NCI-H526 (cell line): Measurements from ENCODE around the gene ADGRF3.
A peak's percentile ranks its signal among the peaks of the same experiment; 100 is the strongest.
"Not testable (repeated sequence)": the region's sequence is repeated elsewhere in the genome, so short reads cannot be mapped to it uniquely, and the experiment has no call there.

ENCODE experiments used
- DNase-seq, 2 experiments: peaks; one replicate each; lab custom pipeline; 2025; lab: John Stamatoyannopoulos, UW

ADGRF3 gene

GRCh38 chr2:26317377-26318105 is 29.0 kb downstream of the ADGRF3 start:
- DNase-seq = no peak

DNA sequence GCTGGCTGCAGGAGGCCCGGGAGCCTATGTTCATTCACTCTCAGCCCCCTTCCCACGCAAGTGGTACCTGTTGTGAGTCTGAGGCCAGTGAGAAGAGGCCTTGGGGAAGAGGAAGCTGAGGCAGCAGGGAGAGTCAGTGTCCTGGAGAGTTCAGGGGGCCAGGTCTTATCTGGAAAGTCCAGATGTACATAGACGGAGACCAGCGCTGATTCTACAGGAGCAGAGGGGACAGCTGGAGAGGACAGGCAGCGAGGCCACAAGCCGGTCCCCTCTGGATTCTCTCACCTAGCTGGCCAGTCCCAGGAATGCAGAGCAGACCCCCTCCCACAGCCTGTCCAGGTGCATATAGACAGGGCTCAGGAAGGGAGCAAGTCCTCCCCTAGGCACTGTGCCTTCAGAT is 29.7 kb downstream of the ADGRF3 start:
- DNase-seq = no peak

GRCh38 chr2:26316041-26316440 is 30.5 kb downstream of the ADGRF3 start:
- DNase-seq = peak in 1 of 2 experiments; percentile 36

GRCh38 chr2:26314243-26314642 is 32.3 kb downstream of the ADGRF3 start:
- DNase-seq = no peak

GRCh38 chr2:26313446-26313845 is 33.1 kb downstream of the ADGRF3 start:
- DNase-seq = no peak

- no peak for DNase-seq
Observed at GRCh38 chr2:26312471-26312870, 34.1 kb downstream of the ADGRF3 start.

GRCh38 chr2:26309921-26310320 is 36.7 kb downstream of the ADGRF3 start:
- DNase-seq = no peak

GRCh38 chr2:26305540-26305939 is 41.0 kb downstream of the ADGRF3 start:
- no peak for DNase-seq

- not testable (repeated sequence) for DNase-seq
Observed at GRCh38 chr2:26305094-26305493, 41.5 kb downstream of the ADGRF3 start.

- no peak for DNase-seq
Observed at GRCh38 chr2:26302846-26303245, 43.7 kb downstream of the ADGRF3 start.

GRCh38 chr2:26300234-26300925 is 46.2 kb downstream of the ADGRF3 start:
- DNase-seq = no peak

- no peak for DNase-seq
Observed at GRCh38 chr2:26299471-26300101, 47.0 kb downstream of the ADGRF3 start.

DNA sequence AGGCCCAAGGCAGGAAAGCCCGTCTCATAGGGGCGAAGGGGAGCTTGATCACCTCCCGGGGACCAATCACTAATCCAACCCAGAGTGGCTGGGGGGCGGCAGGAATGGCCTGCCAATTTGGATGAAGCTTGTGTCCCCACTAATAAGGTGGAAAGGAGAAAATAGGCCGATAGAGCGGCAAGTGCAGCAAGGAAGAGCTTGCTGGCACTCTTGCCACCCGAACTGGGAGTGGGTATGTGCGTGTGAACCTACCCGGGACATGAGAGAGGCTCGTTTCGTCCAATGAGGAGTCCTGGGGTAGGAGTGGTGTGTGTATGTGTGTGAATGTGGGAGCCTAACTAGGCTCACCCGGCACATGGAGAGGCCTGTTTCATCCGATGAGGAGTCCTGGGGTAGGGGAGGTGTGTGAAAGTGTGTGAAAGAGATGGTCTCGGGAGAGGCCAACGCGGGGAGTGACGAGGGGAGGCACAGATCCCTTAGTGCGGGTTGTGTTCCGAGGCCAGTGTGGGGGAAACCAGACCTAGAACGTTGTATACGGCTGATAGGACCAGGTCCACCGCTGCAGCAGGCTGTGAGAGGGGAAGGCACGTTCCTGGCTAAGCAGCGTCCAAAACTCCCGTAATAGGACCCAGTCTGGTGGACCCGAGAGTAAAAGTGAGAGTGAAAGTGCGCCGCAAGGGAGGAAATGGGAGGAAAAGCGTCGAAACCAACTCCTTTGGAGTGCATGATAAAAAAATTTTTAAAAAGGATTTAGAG is 47.8 kb downstream of the ADGRF3 start:
- no peak for DNase-seq

DNA sequence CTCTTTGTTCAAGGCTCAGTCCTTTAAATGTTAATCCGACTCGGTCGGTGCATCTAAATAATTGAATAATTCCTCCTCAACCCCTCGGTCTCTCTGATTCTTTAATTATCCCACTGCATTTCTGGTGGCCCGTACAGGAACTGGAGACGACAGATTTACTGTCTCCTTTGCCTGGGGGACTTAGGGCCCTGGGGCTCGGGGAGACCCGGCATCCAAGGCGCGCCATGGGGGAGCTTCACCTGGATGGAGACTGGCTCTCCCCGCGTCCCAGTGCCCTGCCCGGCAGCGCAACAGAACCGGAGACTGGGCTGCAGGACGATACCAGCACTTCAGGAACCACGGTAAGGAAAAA is 48.3 kb downstream of the ADGRF3 start:
- no peak for DNase-seq

DNA sequence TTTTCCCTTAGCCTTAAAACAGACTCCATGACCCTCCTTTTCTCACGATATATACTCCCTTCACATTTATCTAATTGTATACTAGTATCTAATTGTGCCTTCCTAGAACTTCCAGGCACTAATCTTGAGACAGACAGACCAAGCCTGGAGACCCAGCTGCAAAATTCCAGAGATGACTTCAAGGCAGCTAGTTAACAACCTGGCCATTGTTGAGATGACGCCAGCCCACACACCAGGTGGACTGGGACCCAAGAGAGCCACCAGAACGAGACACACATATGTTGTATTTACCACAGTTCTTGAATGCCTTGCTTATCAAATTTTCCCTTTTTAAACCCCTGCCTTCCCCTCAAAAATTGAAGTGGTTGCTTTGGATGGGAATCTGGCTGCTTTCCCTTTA is 49.5 kb downstream of the ADGRF3 start:
- no peak for DNase-seq

DNA sequence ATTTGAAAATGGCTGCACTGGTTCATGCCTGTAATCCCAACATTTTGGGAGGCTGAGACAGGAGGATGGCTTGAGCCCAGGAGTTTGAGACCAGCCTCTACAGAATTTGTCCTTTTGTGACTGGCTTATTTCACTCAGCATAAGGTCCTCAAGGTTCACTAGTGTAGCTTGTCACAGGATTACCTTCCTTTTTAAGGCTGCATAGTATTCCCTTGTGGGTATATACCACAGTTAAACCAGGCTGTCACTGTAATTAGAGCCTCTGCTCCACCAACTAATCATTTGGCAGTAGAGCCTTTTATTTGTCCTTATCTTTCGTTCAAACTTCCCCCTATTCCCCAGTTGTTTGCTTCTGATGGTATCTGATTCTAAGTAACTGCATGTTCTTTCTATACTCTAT is 51.1 kb downstream of the ADGRF3 start:
- DNase-seq = no peak

- DNase-seq = no peak
Observed at GRCh38 chr2:26292646-26293045, 53.9 kb downstream of the ADGRF3 start.

DNA sequence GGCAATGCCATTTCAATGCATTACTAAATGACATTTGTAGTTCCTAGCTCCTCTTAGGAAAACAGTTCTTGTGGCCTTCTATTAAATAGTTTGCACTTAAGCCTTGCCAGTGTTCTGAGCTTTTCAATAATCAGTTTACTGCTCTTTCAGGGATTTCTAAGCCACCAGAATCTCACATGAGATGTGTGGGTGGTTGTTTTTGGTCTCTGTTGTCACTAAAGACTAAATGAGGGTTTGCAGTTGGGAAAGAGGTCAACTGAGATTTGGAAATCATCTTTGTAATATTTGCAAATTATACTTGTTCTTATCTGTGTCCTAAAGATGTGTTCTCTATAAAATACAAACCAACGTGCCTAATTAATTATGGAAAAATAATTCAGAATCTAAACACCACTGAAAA is 56.6 kb downstream of the ADGRF3 start:
- no peak for DNase-seq

DNA sequence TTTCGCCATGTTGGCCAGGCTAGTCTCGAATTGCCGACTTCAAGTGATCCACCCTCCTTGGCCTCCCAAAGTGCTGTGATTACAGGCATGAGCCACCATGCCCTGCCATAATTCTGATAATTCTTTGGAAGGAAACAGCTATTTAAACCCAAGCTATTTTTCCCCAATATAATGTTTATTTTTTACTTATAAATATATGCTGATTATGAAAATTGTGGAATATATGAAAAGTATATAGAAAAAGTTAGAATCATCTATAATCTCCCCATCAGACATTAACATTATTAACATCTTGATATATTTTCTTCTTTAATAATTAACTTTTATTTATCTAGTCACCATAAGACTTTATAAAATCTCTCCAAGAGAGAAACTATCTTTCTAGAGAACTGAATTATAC is 60.7 kb downstream of the ADGRF3 start:
- DNase-seq = no peak

DNA sequence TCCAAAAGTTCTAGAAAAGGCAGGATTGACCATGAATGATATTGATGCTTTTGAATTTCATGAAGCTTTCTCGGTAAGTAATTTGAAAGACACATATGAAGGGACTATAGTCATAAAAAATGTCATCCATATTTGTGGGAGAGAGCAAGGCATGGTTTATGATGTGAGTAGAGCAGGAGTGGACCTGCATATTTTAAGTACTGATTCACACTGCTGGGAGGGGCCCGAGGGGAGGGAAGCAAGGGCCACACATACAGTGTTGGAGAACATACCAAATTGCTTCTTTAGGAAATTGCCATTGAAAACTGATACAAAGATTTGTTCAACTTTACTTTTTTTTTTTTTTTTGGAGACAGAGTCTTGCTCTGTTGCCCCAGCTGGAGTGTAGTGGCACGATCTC is 62.5 kb downstream of the ADGRF3 start:
- DNase-seq = no peak

- DNase-seq = no peak
Observed at GRCh38 chr2:26283606-26284005, 63.0 kb downstream of the ADGRF3 start.

GRCh38 chr2:26281226-26281625 is 65.4 kb downstream of the ADGRF3 start:
- DNase-seq = no peak

GRCh38 chr2:26279886-26280285 is 66.7 kb downstream of the ADGRF3 start:
- DNase-seq = no peak
